WTC11 (cell line): ENCODE data around the gene SLC27A2. TPM values are rescaled to one million over a fixed set of nuclear protein-coding genes. Genes with fewer than 3 reads are reported as not detected.

Experiments
- ATAC-seq: fragments of 200-7000 bp; cut with Tn5 transposase; 2 replicates; pipeline ENCODE4 v1.10.0; 2021; ENCODE audit warnings: mild to moderate bottlenecking, moderate library complexity
- CTCF ChIA-PET: fragments of 300-600 bp; sonication (Branson Sonifier 250); formaldehyde crosslinking; loops from one replicate; lab custom pipeline; 2021; ENCODE audit warnings: antibody characterized with exemption; lab: Charles Lee
- POLR2A ChIA-PET: fragments of 350-600 bp; sonication (Branson Sonifier 250); formaldehyde crosslinking; loops from one replicate; lab custom pipeline; 2021; ENCODE audit warnings: antibody characterized with exemption; lab: Charles Lee
- DNase-seq: peaks from one replicate; pipeline ENCODE4 v3.0.0; 2021; ENCODE audit warnings: low spot score
- H3K27ac Mint-ChIP-seq: 2 replicates; pipeline ENCODE4 v1.8.0; 2021; ENCODE audit warnings: mixed read lengths
- H3K27me3 Mint-ChIP-seq: 2 replicates; pipeline ENCODE4 v1.8.0; 2021; ENCODE audit warnings: low read depth, mild to moderate bottlenecking, moderate library complexity, mixed read lengths
- H3K36me3 Mint-ChIP-seq: 2 replicates; pipeline ENCODE4 v1.8.0; 2021; ENCODE audit warnings: mixed read lengths
- H3K4me1 Mint-ChIP-seq: 2 replicates; pipeline ENCODE4 v1.8.0; 2022; ENCODE audit warnings: mixed read lengths
- H3K4me3 Mint-ChIP-seq: 2 replicates; pipeline ENCODE4 v1.8.0; 2021; ENCODE audit warnings: mild to moderate bottlenecking, moderate library complexity, mixed read lengths
- H3K9me3 Mint-ChIP-seq: 2 replicates; pipeline ENCODE4 v1.8.0; 2021; ENCODE audit warnings: mixed read lengths
- AR ChIP-seq: fragments of 250-450 bp; sonication (Bioruptor Pico); IDR thresholded peaks from 2 replicates; pipeline ENCODE4 v1.9.0; 2021; ENCODE audit warnings: mild to moderate bottlenecking
- EMX1 ChIP-seq: fragments of 250-450 bp; sonication (Bioruptor Pico); IDR thresholded peaks from 2 replicates; pipeline ENCODE4 v1.8.0; 2021; ENCODE audit warnings: mild to moderate bottlenecking
- ESRRA ChIP-seq: sonication (generic); formaldehyde crosslinking; IDR thresholded peaks from 2 replicates; pipeline ENCODE4 v1.8.1; 2022; ENCODE audit warnings: mild to moderate bottlenecking, missing genetic modification reagents, borderline replicate concordance
- ETV6 ChIP-seq: sonication (generic); formaldehyde crosslinking; IDR thresholded peaks from 2 replicates; pipeline ENCODE4 v1.8.1; 2022; ENCODE audit warnings: mild to moderate bottlenecking, missing genetic modification reagents
- FOXK1 ChIP-seq: sonication (generic); formaldehyde crosslinking; IDR thresholded peaks from 2 replicates; pipeline ENCODE4 v1.8.0; 2022; ENCODE audit warnings: mild to moderate bottlenecking, moderate library complexity, missing genetic modification reagents
- GABPB1 ChIP-seq: sonication (generic); formaldehyde crosslinking; IDR thresholded peaks from 2 replicates; pipeline ENCODE4 v1.8.1; 2023; ENCODE audit warnings: mild to moderate bottlenecking, missing genetic modification reagents
- HMGXB4 ChIP-seq: sonication (generic); formaldehyde crosslinking; IDR thresholded peaks from 2 replicates; pipeline ENCODE4 v1.8.1; 2023; ENCODE audit warnings: mild to moderate bottlenecking, moderate library complexity, missing genetic modification reagents
- NR1H2 ChIP-seq: sonication (generic); formaldehyde crosslinking; IDR thresholded peaks from 2 replicates; pipeline ENCODE4 v1.9.0; 2021; ENCODE audit warnings: mild to moderate bottlenecking, moderate library complexity, missing genetic modification reagents
- PRRX2 ChIP-seq: fragments of 250-450 bp; sonication (Bioruptor Pico); IDR thresholded peaks from 2 replicates; pipeline ENCODE4 v1.8.0; 2021; ENCODE audit warnings: mild to moderate bottlenecking
- SMAD4 ChIP-seq: sonication (generic); formaldehyde crosslinking; IDR thresholded peaks from 2 replicates; pipeline ENCODE4 v1.8.0; 2022; ENCODE audit warnings: mild to moderate bottlenecking, missing genetic modification reagents
- SP1 ChIP-seq: sonication (generic); formaldehyde crosslinking; conservative IDR thresholded peaks from 2 replicates; pipeline ENCODE4 v1.8.1; 2022; ENCODE audit warnings: missing genetic modification reagents
- ZNF121 ChIP-seq: sonication (generic); formaldehyde crosslinking; IDR thresholded peaks from 2 replicates; pipeline ENCODE4 v1.8.0; 2023; ENCODE audit warnings: missing genetic modification reagents
- ZNF263 ChIP-seq: sonication (generic); formaldehyde crosslinking; IDR thresholded peaks from 2 replicates; pipeline ENCODE4 v1.8.1; 2022; ENCODE audit warnings: low read depth, mild to moderate bottlenecking, moderate library complexity, missing genetic modification reagents
- ZNF317 ChIP-seq: sonication (generic); formaldehyde crosslinking; IDR thresholded peaks from 2 replicates; pipeline ENCODE4 v1.8.1; 2023; ENCODE audit warnings: low read depth, mild to moderate bottlenecking, moderate library complexity, missing genetic modification reagents, borderline replicate concordance
- ZNF396 ChIP-seq: fragments of 250-450 bp; sonication (Bioruptor Pico); IDR thresholded peaks from 2 replicates; pipeline ENCODE4 v1.8.0; 2021; ENCODE audit warnings: mild to moderate bottlenecking, moderate library complexity, borderline replicate concordance
- total RNA-seq: library from RNA; stranded (reverse); gene quantifications from 3 replicates; pipeline ENCODE4 v1.2.3, GENCODE V29; 2021
- TF ChIP-seq, protein P1 (sequence below): fragments of 250-450 bp; sonication (Bioruptor Pico); IDR thresholded peaks from 2 replicates; pipeline ENCODE4 v1.9.0; 2021; ENCODE audit warnings: mild to moderate bottlenecking, borderline replicate concordance
- TF ChIP-seq, protein P2 (sequence below): fragments of 250-450 bp; sonication (Bioruptor Pico); conservative IDR thresholded peaks from 2 replicates; pipeline ENCODE4 v1.9.0; 2021; ENCODE audit warnings: mild to moderate bottlenecking
- TF ChIP-seq, protein P3 (sequence below): sonication (generic); formaldehyde crosslinking; IDR thresholded peaks from 2 replicates; pipeline ENCODE4 v1.8.1; 2022; ENCODE audit warnings: low read depth, missing genetic modification reagents, borderline replicate concordance
- TF ChIP-seq, protein P4 (sequence below): sonication (generic); formaldehyde crosslinking; IDR thresholded peaks from 2 replicates; pipeline ENCODE4 v1.8.1; 2022; ENCODE audit warnings: missing genetic modification reagents, borderline replicate concordance
- TF ChIP-seq, protein P5 (sequence below): sonication (generic); formaldehyde crosslinking; IDR thresholded peaks from 2 replicates; pipeline ENCODE4 v1.8.0; 2022; ENCODE audit warnings: mild to moderate bottlenecking, missing genetic modification reagents

Gene SLC27A2
- total RNA-seq, 1 experiment from 2014 or later = 3.0 TPM

DNA sequence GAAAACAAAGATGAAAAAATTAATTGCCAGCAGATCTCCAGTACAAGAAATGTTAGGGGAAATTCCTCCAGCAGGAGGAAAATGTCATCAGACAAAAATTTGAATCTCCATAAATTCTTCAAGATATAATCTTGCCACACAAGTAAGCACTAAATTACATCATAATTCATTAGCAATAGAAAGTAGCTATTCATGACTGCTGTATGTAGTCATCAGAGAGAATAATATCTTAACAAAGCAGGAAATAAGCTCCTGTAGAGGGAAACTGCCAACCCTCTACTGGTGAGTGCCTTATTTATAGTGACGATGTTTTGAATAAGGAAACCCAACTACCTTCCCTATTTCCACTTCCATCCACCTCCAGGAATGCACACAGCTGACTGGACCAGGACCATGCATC, 15.8 kb upstream of the SLC27A2 start:
- H3K9me3 Mint-ChIP-seq = peaks cover 41% of the 10 kb centered on the region
- DNase-seq (no peak), ATAC-seq (no peak)
- peaks cover 9% of the 10 kb centered on the region for H3K36me3 Mint-ChIP-seq
- ChIA-PET POLR2A (no interaction called here), CTCF (no interaction called here)
- TF ChIP-seq SMAD4 (no peak), EMX1 (CRISPR knock-in tag) (no peak), ZNF317 (CRISPR knock-in tag) (no peak), PRRX2 (CRISPR knock-in tag) (no peak), NR1H2 (CRISPR knock-in tag) (no peak), ZNF263 (CRISPR knock-in tag) (no peak), HMGXB4 (no peak), ZNF396 (CRISPR knock-in tag) (no peak), SP1 (no peak), AR (CRISPR knock-in tag) (no peak), ZNF121 (no peak), GABPB1 (CRISPR knock-in tag) (no peak), FOXK1 (CRISPR knock-in tag) (no peak), ESRRA (no peak), ETV6 (CRISPR knock-in tag) (no peak)
- TF ChIP-seq, protein P1, sequence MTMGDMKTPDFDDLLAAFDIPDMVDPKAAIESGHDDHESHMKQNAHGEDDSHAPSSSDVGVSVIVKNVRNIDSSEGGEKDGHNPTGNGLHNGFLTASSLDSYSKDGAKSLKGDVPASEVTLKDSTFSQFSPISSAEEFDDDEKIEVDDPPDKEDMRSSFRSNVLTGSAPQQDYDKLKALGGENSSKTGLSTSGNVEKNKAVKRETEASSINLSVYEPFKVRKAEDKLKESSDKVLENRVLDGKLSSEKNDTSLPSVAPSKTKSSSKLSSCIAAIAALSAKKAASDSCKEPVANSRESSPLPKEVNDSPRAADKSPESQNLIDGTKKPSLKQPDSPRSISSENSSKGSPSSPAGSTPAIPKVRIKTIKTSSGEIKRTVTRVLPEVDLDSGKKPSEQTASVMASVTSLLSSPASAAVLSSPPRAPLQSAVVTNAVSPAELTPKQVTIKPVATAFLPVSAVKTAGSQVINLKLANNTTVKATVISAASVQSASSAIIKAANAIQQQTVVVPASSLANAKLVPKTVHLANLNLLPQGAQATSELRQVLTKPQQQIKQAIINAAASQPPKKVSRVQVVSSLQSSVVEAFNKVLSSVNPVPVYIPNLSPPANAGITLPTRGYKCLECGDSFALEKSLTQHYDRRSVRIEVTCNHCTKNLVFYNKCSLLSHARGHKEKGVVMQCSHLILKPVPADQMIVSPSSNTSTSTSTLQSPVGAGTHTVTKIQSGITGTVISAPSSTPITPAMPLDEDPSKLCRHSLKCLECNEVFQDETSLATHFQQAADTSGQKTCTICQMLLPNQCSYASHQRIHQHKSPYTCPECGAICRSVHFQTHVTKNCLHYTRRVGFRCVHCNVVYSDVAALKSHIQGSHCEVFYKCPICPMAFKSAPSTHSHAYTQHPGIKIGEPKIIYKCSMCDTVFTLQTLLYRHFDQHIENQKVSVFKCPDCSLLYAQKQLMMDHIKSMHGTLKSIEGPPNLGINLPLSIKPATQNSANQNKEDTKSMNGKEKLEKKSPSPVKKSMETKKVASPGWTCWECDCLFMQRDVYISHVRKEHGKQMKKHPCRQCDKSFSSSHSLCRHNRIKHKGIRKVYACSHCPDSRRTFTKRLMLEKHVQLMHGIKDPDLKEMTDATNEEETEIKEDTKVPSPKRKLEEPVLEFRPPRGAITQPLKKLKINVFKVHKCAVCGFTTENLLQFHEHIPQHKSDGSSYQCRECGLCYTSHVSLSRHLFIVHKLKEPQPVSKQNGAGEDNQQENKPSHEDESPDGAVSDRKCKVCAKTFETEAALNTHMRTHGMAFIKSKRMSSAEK (CRISPR knock-in tag) = no peak
- TF ChIP-seq, protein P2, sequence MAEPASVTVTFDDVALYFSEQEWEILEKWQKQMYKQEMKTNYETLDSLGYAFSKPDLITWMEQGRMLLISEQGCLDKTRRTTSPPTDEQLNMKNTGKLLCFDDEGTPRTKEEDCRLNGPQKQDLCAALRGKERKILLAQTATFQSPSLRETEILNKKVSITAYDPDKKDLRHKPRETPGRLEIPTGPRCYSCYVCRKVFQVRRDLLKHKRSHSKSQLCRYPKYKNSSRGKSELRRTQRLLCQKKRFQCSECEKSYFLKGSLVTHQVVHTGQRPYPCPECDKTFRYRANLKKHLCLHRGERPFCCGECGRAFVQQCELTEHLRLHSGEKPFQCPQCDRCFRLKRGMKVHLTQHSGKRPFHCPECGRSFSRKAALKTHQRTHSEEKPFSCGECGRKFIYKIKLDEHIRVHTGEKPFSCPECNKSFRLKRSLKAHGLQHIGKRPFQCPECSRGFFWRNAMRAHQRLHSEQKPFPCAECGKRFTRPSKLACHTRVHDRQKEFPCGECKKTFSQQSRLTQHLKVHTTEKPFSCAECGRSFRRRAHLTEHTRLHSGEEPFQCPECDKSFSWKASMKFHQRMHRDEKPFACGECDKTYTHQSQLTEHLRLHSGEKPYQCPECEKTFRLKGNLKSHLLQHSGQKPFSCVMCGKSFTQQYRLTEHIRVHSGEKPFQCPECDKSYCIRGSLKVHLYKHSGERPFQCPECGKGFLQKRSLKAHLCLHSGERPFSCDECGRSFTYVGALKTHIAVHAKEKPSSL (CRISPR knock-in tag) = no peak
- TF ChIP-seq, protein P3, sequence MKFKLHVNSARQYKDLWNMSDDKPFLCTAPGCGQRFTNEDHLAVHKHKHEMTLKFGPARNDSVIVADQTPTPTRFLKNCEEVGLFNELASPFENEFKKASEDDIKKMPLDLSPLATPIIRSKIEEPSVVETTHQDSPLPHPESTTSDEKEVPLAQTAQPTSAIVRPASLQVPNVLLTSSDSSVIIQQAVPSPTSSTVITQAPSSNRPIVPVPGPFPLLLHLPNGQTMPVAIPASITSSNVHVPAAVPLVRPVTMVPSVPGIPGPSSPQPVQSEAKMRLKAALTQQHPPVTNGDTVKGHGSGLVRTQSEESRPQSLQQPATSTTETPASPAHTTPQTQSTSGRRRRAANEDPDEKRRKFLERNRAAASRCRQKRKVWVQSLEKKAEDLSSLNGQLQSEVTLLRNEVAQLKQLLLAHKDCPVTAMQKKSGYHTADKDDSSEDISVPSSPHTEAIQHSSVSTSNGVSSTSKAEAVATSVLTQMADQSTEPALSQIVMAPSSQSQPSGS = no peak
- TF ChIP-seq, protein P4, sequence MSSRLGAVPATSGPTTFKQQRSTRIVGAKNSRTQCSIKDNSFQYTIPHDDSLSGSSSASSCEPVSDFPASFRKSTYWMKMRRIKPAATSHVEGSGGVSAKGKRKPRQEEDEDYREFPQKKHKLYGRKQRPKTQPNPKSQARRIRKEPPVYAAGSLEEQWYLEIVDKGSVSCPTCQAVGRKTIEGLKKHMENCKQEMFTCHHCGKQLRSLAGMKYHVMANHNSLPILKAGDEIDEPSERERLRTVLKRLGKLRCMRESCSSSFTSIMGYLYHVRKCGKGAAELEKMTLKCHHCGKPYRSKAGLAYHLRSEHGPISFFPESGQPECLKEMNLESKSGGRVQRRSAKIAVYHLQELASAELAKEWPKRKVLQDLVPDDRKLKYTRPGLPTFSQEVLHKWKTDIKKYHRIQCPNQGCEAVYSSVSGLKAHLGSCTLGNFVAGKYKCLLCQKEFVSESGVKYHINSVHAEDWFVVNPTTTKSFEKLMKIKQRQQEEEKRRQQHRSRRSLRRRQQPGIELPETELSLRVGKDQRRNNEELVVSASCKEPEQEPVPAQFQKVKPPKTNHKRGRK (CRISPR knock-in tag) = no peak
- TF ChIP-seq, protein P5, sequence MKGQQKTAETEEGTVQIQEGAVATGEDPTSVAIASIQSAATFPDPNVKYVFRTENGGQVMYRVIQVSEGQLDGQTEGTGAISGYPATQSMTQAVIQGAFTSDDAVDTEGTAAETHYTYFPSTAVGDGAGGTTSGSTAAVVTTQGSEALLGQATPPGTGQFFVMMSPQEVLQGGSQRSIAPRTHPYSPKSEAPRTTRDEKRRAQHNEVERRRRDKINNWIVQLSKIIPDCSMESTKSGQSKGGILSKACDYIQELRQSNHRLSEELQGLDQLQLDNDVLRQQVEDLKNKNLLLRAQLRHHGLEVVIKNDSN (CRISPR knock-in tag) = no peak
- H3K4me3 Mint-ChIP-seq = no peak overlapping the region
- no peaks in the 10 kb centered on the region for H3K27me3 Mint-ChIP-seq
- no peak overlapping the region for H3K27ac Mint-ChIP-seq
- H3K4me1 Mint-ChIP-seq = peaks cover 4% of the 10 kb centered on the region; the same call in 1 of the 2 replicates
